ENCODE measurements around the gene ASB10.

ASB10 gene

GRCh38 chr7:151135866-151136843 lies 50.9 kb downstream of the ASB10 start:
- no peak for DNase-seq

GRCh38 chr7:151135525-151135845 lies 51.6 kb downstream of the ASB10 start:
- no peak for DNase-seq

GRCh38 chr7:151134743-151135524 lies 52.1 kb downstream of the ASB10 start:
- no peak for DNase-seq

- DNase-seq = no peak
Measured at GRCh38 chr7:151133986-151134742, 52.9 kb downstream of the ASB10 start.

- no peak for DNase-seq
Measured at GRCh38 chr7:151133266-151133985, 53.6 kb downstream of the ASB10 start.

- DNase-seq = no peak
Measured at GRCh38 chr7:151132461-151133205, 54.4 kb downstream of the ASB10 start.

- no peak for DNase-seq
Measured at GRCh38 chr7:151131592-151132293, 55.3 kb downstream of the ASB10 start.

- DNase-seq = no peak
Measured at GRCh38 chr7:151131224-151131591, 55.8 kb downstream of the ASB10 start.

- no peak for DNase-seq
Measured at GRCh38 chr7:151130741-151131157, 56.3 kb downstream of the ASB10 start.

- no peak for DNase-seq
Measured at GRCh38 chr7:151129960-151130591, 57.0 kb downstream of the ASB10 start.

- DNase-seq = no peak
Measured at GRCh38 chr7:151129117-151129959, 57.7 kb downstream of the ASB10 start.

- no peak for DNase-seq
Measured at GRCh38 chr7:151128716-151129115, 58.3 kb downstream of the ASB10 start.

- no peak for DNase-seq
Measured at GRCh38 chr7:151128144-151128543, 58.9 kb downstream of the ASB10 start.

GRCh38 chr7:151126491-151127137 lies 60.4 kb downstream of the ASB10 start:
- no peak for DNase-seq

GRCh38 chr7:151125846-151126481 lies 61.1 kb downstream of the ASB10 start:
- no peak for DNase-seq
